Iris pigment epithelial cell (primary cell): ENCODE data around the gene ACAN.
A peak's percentile ranks its signal among the peaks of the same experiment; 100 is the strongest.

Experiments
- DNase-seq: peaks from one replicate; pipeline ENCODE4 v3.0.0-alpha.2; 2011; ENCODE audit warnings: low read depth

Gene ACAN

DNA sequence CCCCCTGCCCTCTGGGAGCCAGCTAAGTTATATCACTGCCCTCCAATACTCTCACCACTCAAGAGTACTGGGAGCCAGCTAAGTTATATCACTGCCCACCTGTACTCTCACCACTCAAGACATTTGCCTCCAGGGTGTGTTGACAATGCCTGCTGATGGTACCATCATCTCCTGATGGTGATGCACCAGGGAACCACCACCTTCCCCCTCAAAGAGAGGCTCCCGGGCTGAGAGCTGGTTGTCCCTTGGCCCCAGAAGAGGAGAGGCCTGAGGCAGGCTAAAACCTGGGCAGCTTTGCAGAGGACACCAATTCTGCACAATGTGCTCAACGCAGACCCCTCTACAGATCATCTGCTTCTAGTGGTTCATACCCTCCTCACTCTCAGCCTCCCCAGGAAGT lies 99.6 kb downstream of the ACAN start:
- DNase-seq: no peak

DNA sequence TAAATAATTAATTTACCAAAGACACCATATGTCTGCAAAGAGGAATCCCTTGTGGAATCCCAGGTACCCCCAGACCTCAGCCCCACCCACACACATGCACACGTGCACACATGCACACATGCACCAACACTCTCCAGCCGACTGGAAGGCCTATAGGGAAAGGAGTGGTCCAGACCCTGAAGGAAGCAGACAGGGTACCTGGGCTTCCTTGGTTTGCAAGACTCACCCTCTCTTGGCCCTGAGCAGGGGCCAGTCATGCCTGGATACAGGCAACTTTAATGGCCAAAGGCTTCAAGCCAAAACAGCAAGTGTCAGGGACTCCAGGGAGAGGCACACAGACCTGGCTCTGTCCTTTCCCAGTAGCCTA lies 101.0 kb downstream of the ACAN start:
- no peak for DNase-seq

DNA sequence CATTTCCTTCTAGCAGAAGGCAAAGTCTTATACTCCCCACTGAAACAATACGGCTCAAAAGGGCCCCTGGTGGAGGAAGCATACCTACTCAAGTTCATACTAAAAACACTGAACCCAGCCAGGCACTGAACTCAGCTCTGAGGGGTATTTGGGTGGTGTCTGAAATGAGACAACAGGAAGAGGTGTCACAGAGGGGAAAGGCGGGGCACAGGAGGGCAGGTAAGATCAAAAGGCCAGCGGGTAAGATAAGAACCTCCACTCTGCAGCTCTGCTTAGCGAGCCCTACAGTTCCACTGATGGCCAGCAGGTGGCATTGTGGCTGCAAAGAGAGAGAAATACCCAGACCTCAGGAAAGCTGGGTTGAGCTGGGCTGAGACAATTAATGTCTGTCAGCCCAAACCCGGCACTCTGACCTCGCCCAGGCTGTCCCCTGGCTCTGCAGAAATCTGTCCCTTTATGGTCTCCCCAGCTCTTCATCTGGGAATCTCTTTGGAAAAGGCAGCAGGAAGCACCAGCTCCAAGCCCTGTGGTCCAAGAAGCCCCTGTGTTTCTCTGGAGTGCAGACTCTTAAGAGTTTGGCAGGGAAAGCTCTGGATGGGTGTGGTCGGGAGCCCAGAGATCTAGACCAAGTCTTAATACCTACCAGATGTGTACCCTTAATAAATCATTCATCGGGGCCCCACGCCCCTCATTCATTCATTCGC lies 101.5 kb downstream of the ACAN start:
- DNase-seq: peak; percentile 66

DNA sequence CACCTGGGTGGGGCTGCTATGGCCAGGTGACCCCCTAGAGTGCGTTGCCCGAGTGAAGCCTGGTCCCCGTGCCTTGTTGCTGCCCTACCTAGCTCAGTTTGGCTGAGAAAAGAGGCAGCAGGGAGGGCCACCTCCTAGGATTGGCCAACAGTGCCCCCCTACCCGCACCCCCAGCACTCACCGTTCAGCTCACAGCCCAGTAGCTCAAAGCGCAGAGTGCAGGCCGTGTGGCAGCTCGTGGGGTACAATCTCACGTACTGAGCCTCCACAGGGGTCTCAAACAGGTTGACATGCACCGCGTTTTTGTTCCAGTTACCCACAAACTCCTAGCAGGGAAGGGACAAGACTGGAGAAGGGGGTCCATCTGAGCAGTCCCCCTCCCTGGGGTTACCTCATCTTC lies 102.3 kb downstream of the ACAN start:
- no peak for DNase-seq

DNA sequence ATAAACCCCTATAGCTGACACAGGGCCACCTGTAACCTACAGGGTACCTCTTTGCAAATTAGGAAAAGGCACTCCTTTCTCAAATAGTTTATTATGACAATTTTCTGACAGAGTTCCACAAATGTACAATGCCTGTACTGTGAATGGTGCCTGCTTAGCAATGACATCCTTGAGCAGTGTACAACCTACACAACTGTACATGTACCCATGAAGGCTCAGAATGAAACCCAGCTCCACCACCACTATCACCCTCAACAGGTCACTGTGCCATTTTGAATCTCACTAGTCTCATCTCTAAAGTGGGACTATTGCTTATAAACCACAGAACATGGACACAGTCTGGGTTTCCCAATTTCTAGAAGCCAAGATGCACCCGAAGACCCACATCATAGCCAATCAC lies 102.9 kb downstream of the ACAN start:
- DNase-seq: no peak

DNA sequence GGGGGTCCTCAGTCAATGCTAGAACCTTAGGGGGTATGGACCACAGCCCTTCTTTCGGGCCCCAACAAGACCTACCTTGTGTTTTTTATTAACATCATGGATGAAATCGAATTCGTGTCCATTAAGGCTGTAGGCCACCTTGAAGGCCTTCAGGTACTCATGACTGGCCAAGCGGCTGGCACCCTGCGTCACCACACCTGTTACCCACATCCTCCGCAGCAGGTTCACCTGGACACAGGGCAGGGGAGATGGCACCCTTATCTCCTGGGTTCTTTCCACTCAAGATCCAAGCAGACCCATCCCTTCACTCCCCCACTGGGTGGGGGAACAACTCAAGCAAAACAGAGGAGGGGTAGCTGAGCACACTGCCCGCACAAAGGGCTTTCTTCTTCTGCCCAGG lies 103.3 kb downstream of the ACAN start:
- DNase-seq: no peak

DNA sequence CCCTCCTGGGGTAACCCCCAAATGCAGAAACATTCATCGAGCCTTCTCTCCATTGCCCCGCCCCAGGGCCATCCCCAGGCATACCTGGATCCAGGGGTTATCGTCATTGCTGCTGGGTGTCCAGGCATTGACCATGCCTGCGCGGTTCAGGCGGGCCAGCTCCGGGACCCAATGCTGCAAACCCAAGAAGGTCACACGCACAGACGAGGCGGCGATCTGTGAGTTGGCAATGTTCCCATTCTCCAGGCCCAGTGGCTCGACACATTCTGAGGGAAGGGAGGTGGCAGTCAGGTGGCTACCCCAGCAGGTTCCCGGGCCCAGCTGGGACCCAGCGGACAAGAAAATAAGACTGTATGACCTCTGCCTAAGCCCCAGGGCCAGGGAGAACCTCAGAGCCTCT lies 103.9 kb downstream of the ACAN start:
- no peak for DNase-seq

DNA sequence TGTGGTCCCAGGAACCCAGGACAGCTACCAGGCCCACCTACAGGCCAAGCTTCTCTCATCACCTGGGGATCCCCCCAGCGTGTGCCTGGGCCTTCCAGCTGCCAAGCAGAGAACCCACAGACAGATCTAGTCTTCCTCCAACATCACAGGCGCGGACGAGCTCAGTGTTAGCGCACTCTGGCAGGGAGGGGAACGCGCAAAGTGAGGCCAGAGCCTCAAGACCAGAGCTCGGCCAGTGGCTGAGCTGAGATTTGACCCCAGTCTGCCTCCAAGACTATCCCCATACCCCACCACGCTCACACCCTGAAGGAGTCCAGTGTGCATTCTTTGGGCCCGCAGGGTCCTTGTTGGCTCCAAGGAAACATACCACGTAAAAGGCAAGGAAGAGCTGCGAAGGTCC lies 104.9 kb downstream of the ACAN start:
- DNase-seq: no peak

DNA sequence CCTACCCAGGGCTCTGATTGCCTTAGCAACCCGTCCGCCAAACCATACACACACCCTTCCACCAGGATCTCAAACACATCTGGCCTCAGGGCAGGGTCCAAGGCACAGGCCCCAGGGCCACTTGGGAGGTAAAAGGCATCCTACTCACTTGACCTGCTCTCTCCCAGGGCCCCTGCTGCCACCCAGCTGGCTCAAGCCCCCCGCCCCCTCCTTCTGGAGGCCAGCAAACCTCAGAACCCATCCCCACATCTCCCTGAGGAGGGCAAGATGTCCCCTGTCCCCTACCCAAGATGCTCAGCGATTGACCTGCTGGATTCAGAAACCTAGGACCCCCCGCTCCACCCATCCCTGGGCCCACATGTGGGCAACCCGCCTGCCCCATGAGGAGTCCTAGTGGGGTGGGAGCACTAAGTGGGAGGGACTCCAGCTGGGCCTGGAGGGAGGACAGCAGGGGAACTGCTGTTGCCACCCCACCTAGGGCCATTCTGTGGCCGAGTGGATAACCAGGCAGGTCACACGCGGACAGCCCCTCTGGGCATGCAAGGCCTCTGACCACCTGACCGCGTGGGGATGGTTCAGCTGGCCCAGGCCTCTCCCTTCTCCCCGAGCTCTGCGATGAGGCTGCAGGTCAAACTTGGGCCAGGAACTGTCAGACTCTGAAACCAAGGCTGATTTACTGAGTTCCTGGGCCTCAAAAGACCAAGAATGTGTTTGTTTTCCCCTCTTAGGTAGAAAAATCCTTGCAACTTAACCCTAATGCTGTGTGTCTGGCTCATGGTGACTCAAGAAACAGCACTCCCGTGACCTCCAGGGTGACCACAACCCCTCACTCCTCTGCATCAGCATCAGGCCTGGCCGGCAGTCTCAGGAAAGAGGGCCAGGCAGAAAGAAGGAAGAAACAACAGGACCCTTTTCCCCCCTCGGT lies 105.7 kb downstream of the ACAN start:
- peak; percentile 66 for DNase-seq

DNA sequence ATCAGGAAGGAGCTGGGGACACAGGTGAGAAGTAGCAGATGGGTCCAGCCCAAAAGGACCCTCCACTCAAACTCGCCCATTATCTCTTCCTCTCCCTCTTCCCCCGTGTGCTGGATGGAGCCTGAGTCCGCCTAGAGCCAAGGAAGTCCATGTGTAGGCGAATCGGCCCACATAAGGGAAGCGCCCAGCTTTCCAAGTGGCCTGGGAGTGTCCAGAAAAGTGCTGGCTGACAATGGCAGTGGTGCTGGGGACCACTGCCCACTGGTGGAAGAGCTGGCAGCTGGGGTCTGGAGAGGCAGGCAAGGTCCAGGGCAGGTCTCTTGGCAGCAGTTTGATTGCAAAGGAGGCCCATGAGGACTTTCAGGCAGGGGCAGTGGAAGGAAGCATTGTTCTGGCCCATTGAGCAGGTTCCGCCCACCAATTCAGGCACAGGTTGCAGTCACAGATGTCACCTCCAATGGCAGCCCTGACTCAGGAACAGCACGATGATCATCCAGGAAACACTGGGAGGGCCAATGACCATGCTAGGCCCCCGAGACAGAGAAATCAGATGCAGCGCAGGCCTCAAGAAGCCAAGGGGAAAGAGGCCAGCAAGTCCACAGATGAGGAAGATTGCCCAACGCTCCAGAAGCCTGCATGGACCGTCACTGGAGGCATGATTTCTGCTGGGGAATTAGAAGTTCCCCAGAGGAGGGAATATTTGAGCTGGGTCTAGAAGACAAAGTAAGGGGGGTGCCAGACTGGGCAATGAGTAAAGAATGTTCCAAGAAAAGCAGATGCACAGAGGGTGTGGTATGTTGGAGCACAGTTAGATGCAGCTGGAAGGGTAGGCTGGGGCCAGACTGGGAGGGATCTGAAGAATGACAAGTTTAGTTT lies 107.0 kb downstream of the ACAN start:
- DNase-seq: no peak

DNA sequence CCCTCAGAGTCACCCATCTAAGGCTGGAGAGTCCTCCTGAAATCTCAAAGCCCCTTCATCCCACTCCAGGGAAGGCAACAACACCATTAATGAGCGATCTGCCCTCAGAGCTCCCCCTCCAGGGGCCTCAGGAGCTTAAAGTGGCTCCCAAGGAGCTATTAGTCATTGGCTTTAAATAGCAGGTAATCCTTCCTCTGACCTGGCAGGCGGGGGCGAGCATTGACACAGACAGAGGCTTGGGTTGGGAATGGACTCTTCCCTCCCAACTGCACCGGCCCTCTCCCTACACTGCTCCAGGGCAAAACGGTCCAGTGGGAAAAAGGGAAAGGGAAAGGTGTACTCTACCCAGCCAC lies 108.5 kb downstream of the ACAN start:
- peak; percentile 74 for DNase-seq

DNA sequence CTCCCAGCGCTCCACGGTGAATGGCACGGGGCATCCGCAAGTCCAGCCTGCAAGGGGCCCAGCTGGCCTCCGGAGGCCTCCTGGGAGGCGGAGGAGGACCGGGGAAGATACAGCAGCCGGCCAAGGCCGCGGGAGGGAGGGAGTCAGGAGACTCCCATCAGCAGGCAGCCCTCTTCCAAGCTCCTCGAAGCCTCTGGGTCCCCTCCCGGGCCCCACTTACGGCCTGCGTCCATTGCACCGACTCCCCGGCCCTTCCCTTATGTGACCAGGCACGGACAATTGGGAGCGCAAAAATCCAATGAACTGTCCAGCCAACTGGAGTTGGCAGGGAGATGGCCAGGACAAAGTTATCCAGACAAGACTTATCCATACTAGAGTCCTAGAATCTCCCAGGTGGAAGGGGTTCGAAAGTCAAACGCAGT lies 109.3 kb downstream of the ACAN start:
- peak; percentile 61 for DNase-seq

DNA sequence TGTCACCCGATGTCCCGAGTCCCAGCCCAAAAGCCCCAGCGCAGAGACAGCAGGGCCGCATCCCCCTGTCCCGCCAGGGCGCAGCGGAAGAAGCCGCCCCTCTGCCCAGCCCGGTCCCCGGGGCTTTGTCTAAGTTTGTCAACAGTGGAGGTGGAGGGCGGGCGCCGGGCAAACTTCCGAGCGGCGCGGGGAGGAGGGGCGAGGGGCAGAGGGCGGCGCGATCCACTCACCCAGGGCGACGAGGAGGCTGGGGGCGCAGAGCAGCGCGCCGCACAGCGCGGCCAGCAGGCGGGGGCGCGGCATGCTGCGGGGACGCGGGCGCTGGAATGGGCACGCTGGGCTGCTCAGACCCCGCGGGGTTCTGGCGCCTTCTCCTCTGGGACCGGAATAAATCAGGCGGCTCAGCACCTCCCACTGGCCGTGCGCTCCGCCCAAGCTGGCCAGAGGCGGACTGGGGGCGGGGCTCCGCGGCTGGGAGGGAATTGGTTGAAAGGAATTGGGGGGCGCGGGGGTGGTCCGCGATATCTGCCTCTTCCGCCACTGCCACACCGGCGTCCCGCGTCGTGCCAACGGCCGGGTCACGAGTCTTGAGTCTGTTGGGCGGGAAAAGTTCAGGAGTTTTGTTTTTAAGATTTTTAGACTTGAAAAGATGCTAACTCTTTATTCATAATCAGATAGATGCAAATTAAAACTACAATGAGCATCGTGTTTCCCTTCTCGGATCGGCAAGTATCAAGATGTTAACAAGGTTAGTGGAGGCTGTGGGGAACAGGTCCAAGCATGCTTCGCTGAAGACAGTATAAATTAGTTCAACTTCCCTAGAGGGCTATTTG lies 110.0 kb downstream of the ACAN start, which contains the start of gene MFGE8:
Gene MFGE8, minus strand, starts transcription at position 363 of the 833 bp plus-strand sequence. Its CDS starts 60 bp downstream, at position 303.
- peak; percentile 70 for DNase-seq

DNA sequence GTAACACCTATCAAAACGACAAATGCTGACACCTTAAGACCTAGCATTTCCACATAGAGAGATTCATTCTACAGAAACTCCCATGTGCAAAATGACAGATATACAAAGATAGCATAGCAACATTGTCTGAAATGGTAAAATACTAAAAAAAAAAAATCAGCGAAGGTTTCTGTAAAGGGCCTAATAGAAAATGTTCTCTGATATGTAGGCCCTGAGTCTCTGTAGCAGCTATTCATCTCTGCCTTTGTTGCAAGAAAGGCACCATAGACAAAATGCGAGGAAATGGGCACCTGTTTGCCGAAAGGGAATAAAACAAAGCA lies 110.6 kb downstream of the ACAN start:
- no peak for DNase-seq

DNA sequence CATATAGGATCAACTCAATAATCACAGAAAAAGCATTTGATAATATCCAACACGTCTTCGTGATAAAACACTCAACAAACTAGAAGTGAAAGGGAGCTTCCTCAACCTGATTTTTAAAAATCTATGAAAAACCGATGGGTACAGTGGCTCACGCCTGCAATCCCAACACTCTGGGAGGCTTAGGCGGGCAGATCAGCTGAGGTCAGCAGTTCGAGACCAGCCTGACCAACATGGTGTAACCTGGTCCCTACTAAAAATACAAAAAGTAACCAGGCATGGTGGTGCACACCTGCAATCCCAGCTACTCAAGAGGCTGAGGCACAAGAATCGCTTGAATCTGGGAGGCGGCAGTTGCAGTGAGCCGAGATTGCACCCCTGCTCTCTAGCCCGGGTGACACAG lies 112.1 kb downstream of the ACAN start:
- no peak for DNase-seq

DNA sequence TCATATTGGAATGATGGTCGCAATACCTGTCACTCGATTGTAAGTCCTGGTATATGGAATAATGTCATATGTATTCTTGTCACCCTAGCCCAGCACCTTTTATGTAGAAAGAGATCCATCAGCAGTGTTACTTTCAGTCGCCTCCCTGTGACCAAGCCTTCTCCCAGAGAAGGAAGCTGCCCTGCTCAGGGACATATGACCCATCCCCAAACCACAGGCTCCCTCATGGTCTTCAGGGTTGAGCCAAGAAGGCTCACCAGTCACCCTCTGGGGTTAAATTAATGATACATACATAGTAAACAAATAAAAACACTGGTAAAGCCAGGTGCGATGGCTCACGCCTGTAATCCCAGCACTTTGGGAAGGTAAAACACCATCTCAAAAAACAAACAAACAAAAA lies 114.5 kb downstream of the ACAN start:
- DNase-seq: no peak

DNA sequence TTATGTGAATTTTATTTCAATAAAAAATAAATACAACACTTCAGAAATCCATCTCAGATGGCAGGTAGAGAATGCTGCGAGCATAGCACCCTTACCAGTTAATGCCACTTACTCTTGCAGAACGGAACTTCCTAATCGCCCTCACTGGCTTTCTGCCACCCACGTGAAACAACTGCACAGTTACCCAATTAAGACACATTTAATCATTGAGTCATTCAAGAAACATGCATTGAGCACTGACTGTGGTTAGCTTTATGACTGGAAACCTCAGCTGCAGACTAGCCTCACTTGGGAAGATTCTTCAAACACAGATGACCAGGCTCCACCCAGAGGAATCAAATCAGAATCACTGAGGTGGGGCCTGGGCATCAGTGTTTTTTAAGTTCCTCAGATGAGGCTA lies 115.5 kb downstream of the ACAN start:
- peak; percentile 99 for DNase-seq

DNA sequence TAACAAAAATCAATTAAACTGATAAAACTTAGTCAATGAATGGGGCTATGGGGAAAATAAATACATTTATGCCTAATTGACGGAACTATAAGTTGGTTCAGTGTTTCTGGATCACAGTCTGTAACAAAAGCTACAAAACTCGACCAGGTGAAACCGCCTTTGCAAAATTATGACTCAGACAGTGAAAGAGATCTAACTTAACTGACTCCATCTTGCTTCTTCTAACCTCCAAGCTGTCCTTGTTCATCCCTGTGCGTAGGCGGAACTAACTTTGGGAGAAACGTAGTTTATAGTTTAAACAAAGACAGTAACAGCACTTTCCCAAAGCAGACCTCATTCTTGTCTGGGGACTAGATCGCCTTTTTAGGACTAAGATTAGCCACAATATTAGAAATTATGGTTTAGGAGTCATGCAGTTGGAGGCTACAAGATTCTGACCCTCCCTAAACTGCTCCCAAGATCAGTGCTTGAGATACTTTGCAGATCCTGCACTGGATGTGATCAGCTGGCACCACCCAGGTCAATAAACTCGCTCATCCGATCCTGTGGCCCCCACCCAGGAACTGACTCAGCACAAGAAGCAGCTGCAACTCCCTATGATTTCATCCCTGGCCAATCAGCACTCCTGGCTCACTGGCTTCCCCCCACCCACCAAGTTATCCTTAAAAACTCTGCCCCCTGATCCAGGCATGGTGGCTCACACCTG lies 117.1 kb downstream of the ACAN start:
- peak; percentile 78 for DNase-seq

DNA sequence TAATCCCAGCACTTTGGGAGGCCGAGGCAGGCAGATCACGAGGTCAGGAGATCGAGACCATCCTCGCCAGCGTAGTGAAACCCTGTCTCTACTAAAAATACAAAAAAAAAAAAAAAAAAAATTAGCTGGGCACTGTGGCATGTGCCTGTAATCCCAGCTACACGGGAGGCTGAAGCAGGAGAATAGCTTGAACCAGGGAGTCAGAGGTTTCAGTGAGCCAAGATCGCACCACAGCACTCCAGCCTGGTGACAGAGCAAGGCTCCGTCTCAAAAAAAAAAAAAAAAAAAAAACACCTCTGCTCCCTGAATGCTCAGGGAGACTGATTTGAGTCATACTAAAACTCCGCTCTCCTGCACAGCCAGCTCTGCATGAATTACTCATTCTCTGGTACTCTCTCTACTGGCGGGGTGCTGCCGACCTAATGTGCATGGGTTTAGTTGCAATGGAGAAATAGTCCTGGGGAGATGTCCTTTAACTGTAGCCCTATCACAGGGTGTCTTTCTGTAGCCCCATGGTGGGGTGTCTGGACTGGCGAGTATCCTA lies 117.7 kb downstream of the ACAN start:
- DNase-seq: peak; percentile 90
